HCT116 (cell line): ENCODE data around the gene PRSS16. TPM values are rescaled to one million over a fixed set of nuclear protein-coding genes. Genes with fewer than 3 reads are reported as not detected.

Experiments
- ATAC-seq: fragments of 200-7000 bp; cut with Tn5 transposase; 2 replicates; pipeline ENCODE4 v1.9.1; 2020; ENCODE audit warnings: mild to moderate bottlenecking, moderate library complexity
- BruUV-seq: library from RNA; stranded (reverse); fragments of 400-500 nt; replicated peaks from 2 replicates; lab custom pipeline; 2021; lab: Mats Ljungman, UMichigan
- CTCF ChIA-PET: fragments of 300-600 bp; sonication (Branson Sonifier 250); formaldehyde crosslinking; loops from one replicate; lab custom pipeline; 2021; ENCODE audit warnings: antibody characterized with exemption; lab: Charles Lee
- POLR2A ChIA-PET: fragments of 300-600, 350-600 bp; sonication (Branson Sonifier 250); formaldehyde crosslinking; loops from one replicate; lab custom pipeline; 2021; ENCODE audit warnings: antibody characterized with exemption; lab: Charles Lee
- RAD21 ChIA-PET, 2 experiments: fragments of 300-600 bp; sonication (Branson Sonifier 250); formaldehyde crosslinking; loops; one replicate each; lab custom pipeline; 2023; ENCODE audit warnings: low total read pairs in 2 of 2; ENCODE audit not compliant: uncharacterized antibody in 2 of 2, unreplicated experiment in 2 of 2, low non-redundant PET in 1 of 2; lab: Charles Lee
- DNase-seq: peaks from one replicate; pipeline ENCODE4 v3.0.0-alpha.2; 2010; ENCODE audit warnings: low read depth, low spot score
- H2AFZ ChIP-seq: fragments of 200-600 bp; shearing (Covaris generic), sonication (generic); 2 replicates; pipeline ENCODE4 v1.6.1; 2017; ENCODE audit warnings: low read depth, mixed run types, mixed read lengths, antibody characterized with exemption, low read length; ENCODE audit not compliant: poor library complexity, severe bottlenecking
- H3K27ac ChIP-seq: 2 replicates; pipeline ENCODE4 v1.5.1; 2012; ENCODE audit warnings: low read depth, low read length
- H3K27me3 ChIP-seq: fragments of 200-600 bp; sonication (generic); 2 replicates; pipeline ENCODE4 v1.6.1; 2016; ENCODE audit warnings: mixed run types, low read length, mixed read lengths; ENCODE audit not compliant: insufficient read depth
- H3K36me3 ChIP-seq, 2 experiments: fragments of 200-500 bp in 1 of 2; fragments of 200-600 bp in 1 of 2; sonication (Bioruptor generic) in 1 of 2; sonication (generic) in 1 of 2; 2 replicates each; pipeline versions ENCODE4 v1.5.1 to v1.6.1; 2014 to 2016; ENCODE audit warnings: low read length in 2 of 2, inconsistent platforms in 1 of 2, mixed read lengths in 1 of 2, mixed run types in 1 of 2; ENCODE audit not compliant: insufficient read depth in 2 of 2, control insufficient read depth in 1 of 2
- H3K4me1 ChIP-seq, 2 experiments: fragments of 200-600 bp in 1 of 2; sonication (generic) in 1 of 2; 2 replicates each; pipeline versions ENCODE4 v1.5.1 to v1.6.1; 2012 to 2017; ENCODE audit warnings: low read length in 2 of 2, inconsistent platforms in 1 of 2, mild to moderate bottlenecking in 1 of 2, mixed read lengths in 1 of 2, mixed run types in 1 of 2, moderate library complexity in 1 of 2; ENCODE audit not compliant: insufficient read depth in 2 of 2, control insufficient read depth in 1 of 2
- H3K4me2 ChIP-seq: fragments of 200-600 bp; sonication (generic); 2 replicates; pipeline ENCODE4 v1.6.1; 2017; ENCODE audit warnings: mixed run types, low read length, mixed read lengths
- H3K4me3 ChIP-seq, 2 experiments: fragments of 200-600 bp in 1 of 2; sonication (generic) in 1 of 2; replicated peaks in 1 of 2; 2 replicates each; pipeline ENCODE4 v1.5.1; 2011 to 2016; ENCODE audit warnings: low read length in 2 of 2, control low read depth in 1 of 2, low read depth in 1 of 2, mild to moderate bottlenecking in 1 of 2, mixed read lengths in 1 of 2, mixed run types in 1 of 2
- H3K79me2 ChIP-seq: fragments of 200-600 bp; sonication (generic); 2 replicates; pipeline ENCODE4 v1.6.1; 2017; ENCODE audit warnings: mild to moderate bottlenecking, mixed run types, low read length, moderate library complexity, mixed read lengths; ENCODE audit not compliant: insufficient read depth
- H3K9ac ChIP-seq: fragments of 200-600 bp; sonication (generic); 2 replicates; pipeline ENCODE4 v1.6.1; 2016; ENCODE audit warnings: low read length, mixed read lengths
- H3K9me2 ChIP-seq: fragments of 200-600 bp; sonication (generic), shearing (Covaris generic); 2 replicates; pipeline ENCODE4 v1.6.1; 2017; ENCODE audit warnings: mixed run types, mild to moderate bottlenecking, moderate library complexity; ENCODE audit not compliant: insufficient read depth
- H3K9me3 ChIP-seq, 2 experiments: fragments of 200-500 bp in 1 of 2; fragments of 200-600 bp in 1 of 2; sonication (Bioruptor generic) in 1 of 2; sonication (generic) in 1 of 2; 2 replicates each; pipeline ENCODE4 v1.6.1; 2014 to 2017; ENCODE audit warnings: low read length in 2 of 2, mixed read lengths in 2 of 2, inconsistent platforms in 1 of 2, low read depth in 1 of 2, mild to moderate bottlenecking in 1 of 2, mixed run types in 1 of 2, moderate library complexity in 1 of 2; ENCODE audit not compliant: control insufficient read depth in 1 of 2, insufficient read depth in 1 of 2
- H4K20me1 ChIP-seq: fragments of 200-600 bp; sonication (generic), shearing (Covaris generic); 2 replicates; pipeline ENCODE4 v1.6.1; 2017; ENCODE audit warnings: mixed run types, mild to moderate bottlenecking, moderate library complexity; ENCODE audit not compliant: insufficient read depth
- CBX3 ChIP-seq: IDR thresholded peaks from 2 replicates; pipeline ENCODE4 v1.6.1; 2012; ENCODE audit warnings: low read depth
- CEBPB ChIP-seq: IDR thresholded peaks from 2 replicates; pipeline ENCODE4 v1.6.1; 2012; ENCODE audit warnings: low read depth
- ELF1 ChIP-seq: IDR thresholded peaks from 2 replicates; pipeline ENCODE4 v1.6.1; 2012; ENCODE audit warnings: low read depth, borderline replicate concordance
- EZH2phosphoT487 ChIP-seq: fragments of 200-600 bp; IDR thresholded peaks from 2 replicates; pipeline ENCODE4 v1.6.1; 2018; ENCODE audit warnings: antibody characterized with exemption, borderline replicate concordance
- FOSL1 ChIP-seq: IDR thresholded peaks from 2 replicates; pipeline ENCODE4 v1.6.1; 2012; ENCODE audit warnings: low read depth
- JUND ChIP-seq: IDR thresholded peaks from 2 replicates; pipeline ENCODE4 v1.6.1; 2012
- POLR2A ChIP-seq: IDR thresholded peaks from 2 replicates; pipeline ENCODE4 v1.7.0; 2011; ENCODE audit warnings: borderline replicate concordance; ENCODE audit not compliant: insufficient read depth, insufficient read length; ENCODE audit errors: extremely low read depth
- POLR2AphosphoS5 ChIP-seq: IDR thresholded peaks from 2 replicates; pipeline ENCODE4 v1.6.1; 2011; ENCODE audit warnings: mild to moderate bottlenecking, low read depth, low read length, moderate library complexity
- REST ChIP-seq: IDR thresholded peaks from 2 replicates; pipeline ENCODE4 v1.6.1; 2012; ENCODE audit warnings: low read depth
- SIN3A ChIP-seq: IDR thresholded peaks from 2 replicates; pipeline ENCODE4 v1.6.1; 2012; ENCODE audit warnings: low read depth
- SRF ChIP-seq: IDR thresholded peaks from 2 replicates; pipeline ENCODE4 v1.6.1; 2012; ENCODE audit warnings: low read depth
- YY1 ChIP-seq: IDR thresholded peaks from 2 replicates; pipeline ENCODE4 v1.6.1; 2011; ENCODE audit warnings: low read length, low read depth, moderate library complexity, mild to moderate bottlenecking; ENCODE audit not compliant: insufficient replicate concordance; ENCODE audit errors: extremely low read depth
- ZFX ChIP-seq: fragments of 450-650 bp; IDR thresholded peaks from 2 replicates; pipeline ENCODE4 v1.6.1; 2017
- ZNF274 ChIP-seq: fragments of 200-500 bp; sonication (Bioruptor generic); IDR thresholded peaks from 2 replicates; pipeline ENCODE4 v1.6.1; 2014; ENCODE audit warnings: mild to moderate bottlenecking, low read depth, low read length, inconsistent platforms
- intact Hi-C: fragments of 100-400 bp; cut with micrococcal nuclease; formaldehyde crosslinking; loops from 2 replicates; pipeline ENCODE4 v1.10.0; 2022
- total RNA-seq: library from RNA; stranded (reverse); gene quantifications from one replicate; pipeline ENCODE4 v1.2.1, GENCODE V29; 2021; ENCODE audit not compliant: unreplicated experiment
- TF ChIP-seq, protein P1 (sequence below): IDR thresholded peaks from 2 replicates; pipeline ENCODE4 v1.6.1; 2012
- TF ChIP-seq, protein P2 (sequence below): IDR thresholded peaks from 2 replicates; pipeline ENCODE4 v1.6.1; 2012

PRSS16 gene
- total RNA-seq, 1 experiment from 2014 or later: 14.5 TPM

GRCh38 chr6:27251112-27251605 is 3.7 kb downstream of the PRSS16 start:
- DNase-seq (peak; percentile 77), ATAC-seq (peak; percentile 90)
- ChIA-PET POLR2A (interaction anchor here (0.6 to 1.6 kb wide), 9 partner anchors 12 to 1545 kb away, joined by 3 to 10 read pairs (median 4); a partner anchor contains a TSS), RAD21 (no interaction called here), CTCF (interaction anchor here (0.6 to 1.5 kb wide), 7 partner anchors 8 to 222 kb away, joined by 3 to 12 read pairs (median 4); partner anchors contain the start of gene ZNF184)
- Histone ChIP-seq H3K9me2 (no peaks in the 10 kb centered on the region), H3K4me3 (peak overlapping the region; percentile 63 to 65), H3K79me2 (no peaks in the 10 kb centered on the region), H4K20me1 (no peaks in the 10 kb centered on the region), H3K9me3 (no peaks in the 10 kb centered on the region), H3K36me3 (no peaks in the 10 kb centered on the region), H3K27ac (peak overlapping the region; percentile 68), H3K27me3 (no peaks in the 10 kb centered on the region), H3K4me1 (peaks cover 2 to 18% of the 10 kb centered on the region in 2 experiments; a peak in 3 of 4 replicates), H3K4me2 (peak overlapping the region; percentile 89), H3K9ac (peak overlapping the region; percentile 65), H2AFZ (peak overlapping the region; percentile 41)
- BruUV-seq: no TSS peak
- intact Hi-C loops: no loop called here
- no peak for TF ChIP-seq YY1
- TF ChIP-seq ELF1: peak; percentile 74
- peak; percentile 56 for TF ChIP-seq POLR2A
- no peak for TF ChIP-seq ZNF274
- TF ChIP-seq POLR2AphosphoS5: 0 out of 2 replicates have a peak, but pooled peaks have one; percentile 33
- TF ChIP-seq, protein P1, sequence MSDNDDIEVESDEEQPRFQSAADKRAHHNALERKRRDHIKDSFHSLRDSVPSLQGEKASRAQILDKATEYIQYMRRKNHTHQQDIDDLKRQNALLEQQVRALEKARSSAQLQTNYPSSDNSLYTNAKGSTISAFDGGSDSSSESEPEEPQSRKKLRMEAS: peak; percentile 39

DNA sequence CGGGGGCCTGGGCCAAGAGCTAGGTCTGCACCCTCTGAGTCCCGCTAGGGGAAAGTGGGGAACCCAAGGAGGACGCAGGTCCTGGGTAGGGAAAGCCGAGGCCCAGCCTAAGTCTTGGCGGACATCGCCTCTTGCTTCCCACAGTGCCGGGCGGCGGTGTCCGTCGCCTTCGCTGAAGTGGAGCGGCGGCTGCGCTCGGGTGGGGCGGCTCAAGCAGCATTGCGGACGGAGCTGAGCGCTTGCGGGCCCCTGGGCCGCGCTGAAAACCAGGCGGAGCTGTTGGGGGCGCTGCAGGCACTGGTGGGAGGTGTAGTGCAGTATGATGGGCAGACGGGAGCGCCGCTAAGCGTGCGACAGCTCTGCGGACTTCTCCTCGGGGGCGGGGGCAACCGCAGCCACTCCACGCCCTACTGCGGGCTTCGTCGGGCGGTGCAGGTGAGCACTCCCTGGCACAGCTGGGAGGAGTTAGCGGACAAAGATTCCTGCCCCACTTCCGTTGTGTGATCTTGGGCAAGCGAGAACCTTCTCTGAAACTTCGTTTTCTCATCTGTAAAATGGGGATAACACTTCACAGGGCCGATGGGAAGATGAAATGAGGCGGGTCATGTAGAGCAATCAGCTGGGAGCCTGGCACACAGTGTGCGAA is 4.2 kb downstream of the PRSS16 start:
- peak overlapping the region; percentile 63 to 65 for H3K4me3 ChIP-seq
- no peaks in the 10 kb centered on the region for H3K27me3 ChIP-seq
- H4K20me1 ChIP-seq: no peaks in the 10 kb centered on the region
- H3K79me2 ChIP-seq: no peaks in the 10 kb centered on the region
- intact Hi-C loops: no loop called here
- no TSS peak for BruUV-seq
- H3K4me1 ChIP-seq: peaks cover 2 to 18% of the 10 kb centered on the region in 2 experiments; a peak in 3 of 4 replicates
- peak overlapping the region; percentile 68 for H3K27ac ChIP-seq
- no peaks in the 10 kb centered on the region for H3K9me3 ChIP-seq
- DNase-seq (peak; percentile 85), ATAC-seq (peak; percentile 91)
- ChIA-PET RAD21 (no interaction called here), CTCF (interaction anchor here (0.6 to 1.5 kb wide), 9 partner anchors 9 to 358 kb away, joined by 3 to 12 read pairs (median 4); partner anchors contain the start of gene ZNF184), POLR2A (interaction anchor here (0.6 to 1.6 kb wide), 11 partner anchors 10 to 558 kb away, joined by 3 to 10 read pairs (median 4); a partner anchor contains a TSS)
- no peaks in the 10 kb centered on the region for H3K36me3 ChIP-seq
- peak overlapping the region; percentile 65 for H3K9ac ChIP-seq
- peak overlapping the region; percentile 89 for H2AFZ ChIP-seq
- H3K4me2 ChIP-seq: peak overlapping the region; percentile 89
- no peaks in the 10 kb centered on the region for H3K9me2 ChIP-seq
- no peak for TF ChIP-seq SIN3A
- TF ChIP-seq ZFX: peak; percentile 47
- no peak for TF ChIP-seq JUND
- no peak for TF ChIP-seq SRF
- no peak for TF ChIP-seq REST
- no peak for TF ChIP-seq CEBPB
- no peak for TF ChIP-seq EZH2phosphoT487
- peak; percentile 13 for TF ChIP-seq POLR2A
- no peak for TF ChIP-seq FOSL1
- TF ChIP-seq CBX3: no peak; the same call in none of the 2 replicates
- TF ChIP-seq ELF1: no peak
- TF ChIP-seq, protein P2, sequence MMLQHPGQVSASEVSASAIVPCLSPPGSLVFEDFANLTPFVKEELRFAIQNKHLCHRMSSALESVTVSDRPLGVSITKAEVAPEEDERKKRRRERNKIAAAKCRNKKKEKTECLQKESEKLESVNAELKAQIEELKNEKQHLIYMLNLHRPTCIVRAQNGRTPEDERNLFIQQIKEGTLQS: no peak
